D721Med (cell line): ENCODE measurements around the gene CTCFL.
A peak's percentile ranks its signal among the peaks of the same experiment; 100 is the strongest.

Experiments
- DNase-seq: peaks from one replicate; pipeline ENCODE4 v3.0.0; 2011; ENCODE audit warnings: low spot score; ENCODE audit not compliant: insufficient read length
- FAIRE-seq: peaks from 2 replicates; lab custom pipeline; 2011; peaks lifted over from hg19 to GRCh38; lab: Jason Lieb, UNC
- TF ChIP-seq, protein P1 (sequence below): IDR thresholded peaks from 2 replicates; pipeline ENCODE4 v1.5.1; 2012; ENCODE audit warnings: mild to moderate bottlenecking, control low read depth; ENCODE audit not compliant: insufficient read depth; ENCODE audit errors: missing control alignments

Gene CTCFL

DNA sequence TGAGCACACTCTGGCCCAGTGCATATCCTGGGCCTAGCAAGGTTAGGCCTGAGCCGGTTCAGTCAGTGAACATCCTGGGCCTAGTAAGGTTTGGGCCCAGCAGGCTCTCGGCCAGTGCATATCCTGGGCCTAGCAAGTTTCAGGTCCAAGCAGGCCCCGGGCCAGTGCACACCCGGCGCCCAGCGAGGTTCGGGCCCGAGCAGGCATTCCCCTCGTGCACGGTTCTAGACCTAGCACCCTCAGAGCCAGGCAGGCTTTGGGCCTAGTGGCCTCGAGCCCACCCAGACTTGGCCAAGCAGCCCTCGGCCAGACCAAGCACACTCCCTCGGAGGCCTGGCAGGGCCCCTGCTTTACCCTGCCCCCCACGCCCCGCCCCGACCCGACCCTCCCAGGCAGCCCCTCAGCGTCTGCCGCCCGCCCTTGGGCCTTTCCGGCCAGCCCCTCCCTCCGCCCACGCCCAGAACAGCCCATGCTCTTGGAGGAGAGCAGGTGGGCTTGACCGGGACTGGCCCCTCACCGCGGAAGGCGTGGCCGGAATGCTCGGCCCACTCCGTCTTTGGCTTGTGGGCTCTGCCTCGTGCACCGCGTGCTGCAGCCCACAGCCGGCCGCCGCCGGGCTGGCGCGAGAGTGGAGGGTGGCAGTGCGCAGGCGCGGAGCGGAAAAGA is at the start of gene CTCFL:
Gene CTCFL, minus strand, starts transcription at position 630 of the 666 bp plus-strand sequence. CDS start 935 bp downstream, outside the sequence.
- TF ChIP-seq, protein P1, sequence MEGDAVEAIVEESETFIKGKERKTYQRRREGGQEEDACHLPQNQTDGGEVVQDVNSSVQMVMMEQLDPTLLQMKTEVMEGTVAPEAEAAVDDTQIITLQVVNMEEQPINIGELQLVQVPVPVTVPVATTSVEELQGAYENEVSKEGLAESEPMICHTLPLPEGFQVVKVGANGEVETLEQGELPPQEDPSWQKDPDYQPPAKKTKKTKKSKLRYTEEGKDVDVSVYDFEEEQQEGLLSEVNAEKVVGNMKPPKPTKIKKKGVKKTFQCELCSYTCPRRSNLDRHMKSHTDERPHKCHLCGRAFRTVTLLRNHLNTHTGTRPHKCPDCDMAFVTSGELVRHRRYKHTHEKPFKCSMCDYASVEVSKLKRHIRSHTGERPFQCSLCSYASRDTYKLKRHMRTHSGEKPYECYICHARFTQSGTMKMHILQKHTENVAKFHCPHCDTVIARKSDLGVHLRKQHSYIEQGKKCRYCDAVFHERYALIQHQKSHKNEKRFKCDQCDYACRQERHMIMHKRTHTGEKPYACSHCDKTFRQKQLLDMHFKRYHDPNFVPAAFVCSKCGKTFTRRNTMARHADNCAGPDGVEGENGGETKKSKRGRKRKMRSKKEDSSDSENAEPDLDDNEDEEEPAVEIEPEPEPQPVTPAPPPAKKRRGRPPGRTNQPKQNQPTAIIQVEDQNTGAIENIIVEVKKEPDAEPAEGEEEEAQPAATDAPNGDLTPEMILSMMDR, result no peak
- no peak for FAIRE-seq
- no peak for DNase-seq

GRCh38 chr20:57573894-57574293 is 49.0 kb upstream of the CTCFL start:
- TF ChIP-seq, protein P1, result peak; percentile 25
- FAIRE-seq, result no peak
- no peak for DNase-seq

GRCh38 chr20:57573242-57573641 is 48.3 kb upstream of the CTCFL start:
- TF ChIP-seq, protein P1, result no peak
- no peak for DNase-seq
- no peak for FAIRE-seq

DNA sequence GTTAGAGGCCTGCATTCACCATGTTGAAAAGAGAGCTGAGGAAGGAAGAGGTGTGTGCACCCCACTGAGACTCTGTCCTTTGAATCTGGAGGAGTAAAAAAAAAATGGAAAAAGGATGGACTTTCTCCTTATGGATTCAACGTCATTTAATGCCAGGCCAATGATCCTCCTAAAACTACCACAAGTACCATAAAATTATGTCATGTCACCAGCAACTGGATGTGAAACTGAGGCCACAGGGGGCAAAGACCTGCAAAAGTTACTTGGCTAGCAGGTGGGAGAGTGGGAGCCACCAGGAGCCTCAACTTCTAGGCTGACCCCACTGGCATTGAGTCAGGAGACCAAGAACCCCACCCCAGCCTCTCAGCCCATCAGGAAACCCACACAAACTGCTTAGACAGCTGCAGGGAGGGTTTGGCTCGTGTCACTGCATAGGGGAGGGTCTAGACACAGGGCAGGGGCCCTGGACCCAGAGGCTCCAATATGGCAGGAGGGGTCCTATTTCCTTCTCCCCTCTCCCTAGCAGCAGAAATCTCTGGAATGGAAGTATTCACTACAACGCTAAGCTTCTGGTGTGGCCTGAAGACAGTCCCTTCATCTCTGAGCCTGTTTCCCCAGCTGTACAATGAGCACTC is 47.0 kb upstream of the CTCFL start:
- no peak for FAIRE-seq
- TF ChIP-seq, protein P1, result no peak

DNA sequence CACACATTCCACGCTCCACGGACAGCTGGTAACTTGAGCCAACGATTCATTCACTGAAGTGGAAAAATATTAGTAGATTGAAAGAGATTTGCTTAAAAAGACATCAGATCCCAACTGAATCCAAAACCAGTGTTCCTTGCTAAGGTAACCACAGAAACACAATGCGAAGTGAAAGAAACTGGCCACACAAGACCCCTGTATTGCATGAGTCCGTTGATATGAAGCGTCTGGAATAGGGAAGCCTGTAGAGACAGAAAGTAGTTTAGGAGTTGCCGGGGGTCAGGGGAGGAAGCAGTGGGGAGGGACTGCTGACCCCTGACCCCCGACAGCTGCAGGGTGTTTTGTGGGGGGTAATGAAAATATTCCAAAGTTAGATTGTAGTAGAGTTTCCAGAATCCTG is 46.0 kb upstream of the CTCFL start:
- TF ChIP-seq, protein P1, result no peak
- no peak for FAIRE-seq
- no peak for DNase-seq

More for the DNA sequence above, 47.0 kb upstream of the CTCFL start:
- DNase-seq, result no peak

- FAIRE-seq, result no peak
- DNase-seq, result no peak
- TF ChIP-seq, protein P1, result no peak
Measured at GRCh38 chr20:57570145-57570850, 45.4 kb upstream of the CTCFL start.
